Activated T-helper 2 cell treated with anti-CD3 and anti-CD28 coated beads, Interferon-gamma antibody, Interleukin-2, Interleukin-4, amounts not matched to agents 10 μg/mL and 5 μg/mL and 100 μg/mL, durations not matched to agents 14 hours and 24 hours and 36 hours (primary cell): ENCODE measurements around the gene C1orf159. TPM values are rescaled to one million over a fixed set of nuclear protein-coding genes. Genes with fewer than 3 reads are reported as not detected.

Experiments
- DNase-seq: peaks from one replicate; pipeline ENCODE4 v3.0.0; 2021; ENCODE audit warnings: low spot score
- H3K27ac Mint-ChIP-seq: one replicate; pipeline ENCODE4 v1.8.0; 2021; ENCODE audit warnings: mixed read lengths
- H3K27me3 Mint-ChIP-seq: one replicate; pipeline ENCODE4 v1.8.0; 2021; ENCODE audit warnings: low read depth, mixed read lengths
- H3K36me3 Mint-ChIP-seq: one replicate; pipeline ENCODE4 v1.8.0; 2021; ENCODE audit warnings: low read depth, mixed read lengths
- H3K4me1 Mint-ChIP-seq: one replicate; pipeline ENCODE4 v1.8.0; 2021; ENCODE audit warnings: low read depth, mixed read lengths
- H3K4me3 Mint-ChIP-seq: one replicate; pipeline ENCODE4 v1.8.0; 2021; ENCODE audit warnings: low read depth, mild to moderate bottlenecking, moderate library complexity, mixed read lengths
- H3K9me3 Mint-ChIP-seq: one replicate; pipeline ENCODE4 v1.8.0; 2021; ENCODE audit warnings: mixed read lengths
- intact Hi-C: fragments of 100-400 bp; cut with micrococcal nuclease; formaldehyde crosslinking; loops from one replicate; pipeline ENCODE4 v1.15.1; 2023
- total RNA-seq: library from RNA; stranded (reverse); gene quantifications from 2 replicates; pipeline ENCODE4 v1.2.3, GENCODE V29; 2022

C1orf159 gene
- 20.5 and 22.1 TPM in 2 replicates for total RNA-seq

DNA sequence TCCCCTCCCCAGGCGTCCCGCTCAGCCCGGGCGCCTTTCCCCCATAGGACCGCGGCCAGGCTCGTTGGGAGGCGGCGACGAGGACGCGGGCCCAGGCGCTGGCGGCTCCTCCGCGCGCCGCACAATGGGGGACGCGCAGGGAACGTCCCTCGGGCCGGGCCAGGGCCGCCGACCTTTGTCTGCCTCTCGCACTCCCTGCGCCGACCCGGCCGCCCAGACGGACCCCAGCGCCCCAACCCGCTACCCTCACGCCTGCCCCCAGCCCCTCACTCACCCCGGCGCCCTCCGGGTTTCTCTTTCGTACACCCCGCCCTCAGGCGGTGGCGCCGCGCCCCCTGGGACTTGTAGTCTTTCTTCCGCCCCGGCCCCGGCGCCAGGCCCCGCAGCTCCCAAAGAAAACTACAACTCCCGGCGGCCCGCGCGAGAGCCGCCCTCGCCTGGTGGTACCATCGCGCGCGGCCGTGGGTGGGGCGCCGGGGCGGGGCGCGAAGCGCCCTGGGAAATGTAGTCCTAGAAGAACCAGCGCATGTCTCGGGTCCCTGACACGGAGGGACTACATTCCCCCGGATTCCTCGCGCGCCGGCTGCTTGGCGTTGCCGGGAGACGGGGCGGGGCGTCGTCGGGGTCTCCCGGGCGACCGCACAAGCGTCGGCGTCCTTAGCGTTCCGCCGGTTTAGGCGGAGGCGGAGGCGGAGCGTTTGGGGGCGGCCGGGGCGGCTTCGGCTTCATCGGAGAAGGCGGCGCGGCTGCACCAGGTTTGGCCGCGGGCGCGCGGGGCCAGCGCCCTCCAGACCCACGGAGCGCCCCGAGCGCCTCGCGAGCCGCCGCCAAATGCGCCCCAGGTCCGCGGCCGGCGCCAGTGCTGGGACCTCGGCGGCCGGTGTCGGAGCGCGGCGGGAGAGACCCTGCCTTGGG, at the start of gene C1orf159:
C1orf159 (minus strand) TSS at position 304 of the 915 bp plus-strand sequence. CDS start 24,546 bp downstream, outside the sequence.
- Mint-ChIP-seq H3K27ac (peak within 1 kb of the TSS; percentile 78), H3K36me3 (peaks cover 30% of the 10 kb centered on the region)

DNA sequence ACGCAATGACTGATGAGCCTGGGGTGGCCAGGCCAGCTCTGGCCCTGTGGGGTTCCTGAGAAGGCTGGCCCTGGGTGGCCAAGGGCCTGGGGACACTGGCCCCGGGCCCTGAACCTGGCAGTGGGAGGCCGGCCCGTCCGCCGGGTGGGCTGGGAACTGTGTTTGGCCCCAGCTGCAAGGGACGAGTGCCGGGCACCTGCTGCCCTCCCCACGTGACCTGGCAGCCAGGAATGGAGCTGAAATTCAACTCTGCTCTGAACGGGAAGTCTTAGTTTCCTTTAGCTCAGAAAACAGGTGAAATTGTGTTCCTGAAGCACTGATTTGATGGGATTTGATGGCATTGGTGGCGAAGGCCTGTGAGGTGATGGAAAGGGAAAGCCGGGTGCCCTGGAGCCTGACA, 49.6 kb upstream of the C1orf159 start:
- DNase-seq: no peak
- peaks cover 2% of the 10 kb centered on the region for H3K4me1 Mint-ChIP-seq
- H3K4me3 Mint-ChIP-seq: no peak overlapping the region
- peaks cover 3% of the 10 kb centered on the region for H3K27me3 Mint-ChIP-seq
- no peak overlapping the region for H3K27ac Mint-ChIP-seq
- H3K9me3 Mint-ChIP-seq: no peaks in the 10 kb centered on the region
- intact Hi-C loops: no loop called here
- no peaks in the 10 kb centered on the region for H3K36me3 Mint-ChIP-seq

More for the DNA sequence above, at the start of gene C1orf159:
- Mint-ChIP-seq H3K27me3 (peaks cover 12% of the 10 kb centered on the region), H3K4me1 (peaks cover 8% of the 10 kb centered on the region), H3K9me3 (peaks cover 16% of the 10 kb centered on the region), H3K4me3 (peak within 1 kb of the TSS; percentile 82)
- peak; percentile 97 for DNase-seq
- intact Hi-C loops: loop anchor here (2.0 to 10.0 kb wide), 5 partner anchors 51 to 191 kb away; partner anchors contain the start of genes ACAP3, PUSL1 and UBE2J2

DNA sequence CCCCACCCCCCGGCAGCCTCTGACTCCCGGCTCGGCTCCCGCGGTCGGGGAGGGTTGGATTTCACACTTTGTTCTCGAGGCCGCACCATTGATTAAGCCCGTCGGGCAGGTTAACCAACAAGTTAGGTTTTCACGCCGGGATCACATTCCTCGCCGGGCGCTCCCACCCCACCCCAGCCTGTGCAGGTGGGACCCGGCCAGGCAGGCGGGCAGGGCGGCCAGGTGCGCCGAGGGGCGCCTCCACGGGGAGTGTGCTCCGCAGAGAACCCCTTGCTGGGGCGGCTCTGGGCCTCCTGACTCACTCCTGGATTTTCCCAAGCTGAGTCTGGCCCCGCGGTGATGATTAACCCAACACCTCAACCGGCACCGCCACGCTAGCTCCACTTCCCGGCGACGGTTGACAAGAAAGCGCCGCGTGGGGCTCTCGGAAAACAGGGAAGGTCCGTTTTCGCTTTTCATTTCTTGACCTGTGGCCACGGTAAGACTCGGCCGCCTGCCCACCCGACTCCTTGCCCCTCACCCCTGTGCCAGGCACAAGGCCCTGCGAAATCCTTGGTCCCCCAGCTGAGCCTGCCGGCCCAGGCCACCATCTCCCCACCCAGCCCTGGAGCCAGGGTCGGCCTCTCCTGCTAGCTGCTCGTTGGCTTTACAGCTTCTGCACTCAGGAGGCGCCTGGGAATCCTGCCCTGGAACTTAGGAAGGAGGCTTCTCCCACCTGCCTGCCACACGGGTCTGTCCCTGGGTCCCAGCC, 49.0 kb upstream of the C1orf159 start:
- Mint-ChIP-seq H3K27ac (no peak overlapping the region), H3K4me1 (no peaks in the 10 kb centered on the region), H3K27me3 (no peaks in the 10 kb centered on the region), H3K9me3 (no peaks in the 10 kb centered on the region), H3K4me3 (no peak overlapping the region), H3K36me3 (no peaks in the 10 kb centered on the region)
- DNase-seq: no peak
- intact Hi-C loops: no loop called here

DNA sequence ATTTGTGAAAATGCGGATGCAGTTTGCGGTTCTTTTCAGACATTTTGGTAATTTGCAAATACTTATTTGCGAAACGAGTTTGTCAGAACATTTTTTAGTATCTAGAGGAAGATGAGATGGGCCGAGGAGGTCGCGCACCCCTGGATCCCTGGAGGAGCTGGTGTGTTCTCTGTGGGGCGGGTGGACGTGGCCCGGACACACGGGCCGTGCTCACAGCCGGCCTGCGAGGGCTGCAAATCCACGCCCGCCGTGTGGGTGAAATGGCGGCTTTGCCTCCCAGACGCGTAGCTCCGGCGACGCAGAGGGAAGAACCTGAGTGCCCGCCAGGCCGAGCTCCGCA, 48.4 kb upstream of the C1orf159 start:
- no peak for DNase-seq
- H3K4me1 Mint-ChIP-seq: no peaks in the 10 kb centered on the region
- no peak overlapping the region for H3K27ac Mint-ChIP-seq
- no peak overlapping the region for H3K4me3 Mint-ChIP-seq
- H3K36me3 Mint-ChIP-seq: no peaks in the 10 kb centered on the region
- no peaks in the 10 kb centered on the region for H3K9me3 Mint-ChIP-seq
- no peaks in the 10 kb centered on the region for H3K27me3 Mint-ChIP-seq
- intact Hi-C loops: no loop called here

- no peak overlapping the region for H3K4me3 Mint-ChIP-seq
- H3K4me1 Mint-ChIP-seq: no peaks in the 10 kb centered on the region
- H3K9me3 Mint-ChIP-seq: no peaks in the 10 kb centered on the region
- no peak overlapping the region for H3K27ac Mint-ChIP-seq
- intact Hi-C loops: no loop called here
- no peaks in the 10 kb centered on the region for H3K27me3 Mint-ChIP-seq
- DNase-seq: no peak
- no peaks in the 10 kb centered on the region for H3K36me3 Mint-ChIP-seq
These were observed 47.7 kb upstream of the C1orf159 start for GRCh38 chr1:1163538-1164070.

DNA sequence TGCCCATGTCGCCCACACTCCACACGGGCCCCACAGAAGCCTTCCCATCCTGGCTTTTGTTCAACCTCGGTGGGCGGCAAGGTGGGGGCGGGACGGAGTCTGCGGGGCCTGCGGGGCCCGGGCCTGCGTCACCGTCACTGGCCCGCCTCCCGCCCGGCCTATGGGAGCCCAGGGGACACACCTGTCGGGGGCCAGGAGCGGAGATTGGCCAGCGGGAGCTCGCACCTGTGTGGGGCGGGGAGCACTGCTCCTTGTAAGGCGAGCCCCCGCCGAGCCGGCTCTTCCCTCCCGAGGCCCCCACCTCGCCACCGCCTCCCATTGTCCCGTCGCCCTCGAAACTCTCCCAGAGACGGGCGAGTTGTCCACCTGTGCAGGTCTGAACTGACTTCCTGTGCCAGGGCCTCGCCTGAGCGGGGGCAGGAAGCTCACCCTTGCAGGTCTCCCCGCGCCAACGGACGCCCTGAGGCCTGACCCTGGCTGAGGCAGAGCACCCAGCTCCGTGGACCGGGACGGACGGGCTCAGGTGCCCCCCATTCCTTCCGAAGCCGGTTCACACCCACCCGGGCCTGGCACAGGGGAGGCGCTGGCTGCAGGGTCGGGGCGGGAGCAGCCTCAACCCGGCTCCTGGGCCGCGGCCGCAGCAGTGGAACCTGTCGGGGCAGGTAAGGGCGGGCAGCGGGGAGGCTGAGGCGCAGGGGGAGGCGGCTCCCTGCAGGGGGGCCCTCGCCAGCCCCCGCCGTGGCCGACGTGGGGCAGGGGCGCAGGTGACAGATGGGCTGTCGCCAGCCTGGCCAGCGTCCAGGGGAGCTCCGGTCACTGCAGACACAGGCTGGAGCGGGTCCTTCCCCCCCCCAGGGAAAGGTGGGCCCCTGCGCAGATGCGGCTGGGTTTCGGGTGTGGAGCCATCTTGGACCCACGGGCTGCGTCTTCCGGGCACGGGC, 47.0 kb upstream of the C1orf159 start:
- Mint-ChIP-seq H3K4me3 (no peak overlapping the region), H3K27me3 (no peaks in the 10 kb centered on the region), H3K4me1 (no peaks in the 10 kb centered on the region), H3K9me3 (no peaks in the 10 kb centered on the region), H3K36me3 (no peaks in the 10 kb centered on the region), H3K27ac (no peak overlapping the region)
- intact Hi-C loops: no loop called here
- no peak for DNase-seq

DNA sequence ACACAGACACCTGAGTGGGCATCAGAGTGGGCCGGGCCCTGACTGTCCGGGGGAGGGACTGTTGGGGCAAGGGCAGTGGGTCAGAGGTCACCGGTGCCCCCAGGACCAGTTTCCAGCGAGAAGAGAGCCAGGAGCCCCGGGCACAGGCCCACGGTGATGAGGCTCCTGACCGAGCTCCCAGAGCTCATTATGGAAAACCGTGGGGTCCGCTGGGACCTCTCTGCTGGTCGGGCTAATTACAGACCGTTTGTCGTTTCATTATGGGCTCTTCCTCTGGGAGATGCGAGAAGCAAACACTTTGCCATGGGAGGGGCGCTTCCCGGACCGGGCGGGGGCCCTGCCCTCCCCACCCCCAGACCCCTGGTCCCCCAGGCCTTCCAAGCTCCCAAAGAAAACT, 45.8 kb upstream of the C1orf159 start:
- H3K27ac Mint-ChIP-seq: no peak overlapping the region
- H3K4me3 Mint-ChIP-seq: no peak overlapping the region
- intact Hi-C loops: no loop called here
- no peaks in the 10 kb centered on the region for H3K36me3 Mint-ChIP-seq
- DNase-seq: no peak
- no peaks in the 10 kb centered on the region for H3K9me3 Mint-ChIP-seq
- no peaks in the 10 kb centered on the region for H3K27me3 Mint-ChIP-seq
- H3K4me1 Mint-ChIP-seq: no peaks in the 10 kb centered on the region

GRCh38 chr1:1161078-1161682, 45.3 kb upstream of the C1orf159 start:
- no peaks in the 10 kb centered on the region for H3K27me3 Mint-ChIP-seq
- no peaks in the 10 kb centered on the region for H3K9me3 Mint-ChIP-seq
- no peak for DNase-seq
- no peaks in the 10 kb centered on the region for H3K36me3 Mint-ChIP-seq
- intact Hi-C loops: no loop called here
- no peak overlapping the region for H3K4me3 Mint-ChIP-seq
- no peak overlapping the region for H3K27ac Mint-ChIP-seq
- no peaks in the 10 kb centered on the region for H3K4me1 Mint-ChIP-seq

DNA sequence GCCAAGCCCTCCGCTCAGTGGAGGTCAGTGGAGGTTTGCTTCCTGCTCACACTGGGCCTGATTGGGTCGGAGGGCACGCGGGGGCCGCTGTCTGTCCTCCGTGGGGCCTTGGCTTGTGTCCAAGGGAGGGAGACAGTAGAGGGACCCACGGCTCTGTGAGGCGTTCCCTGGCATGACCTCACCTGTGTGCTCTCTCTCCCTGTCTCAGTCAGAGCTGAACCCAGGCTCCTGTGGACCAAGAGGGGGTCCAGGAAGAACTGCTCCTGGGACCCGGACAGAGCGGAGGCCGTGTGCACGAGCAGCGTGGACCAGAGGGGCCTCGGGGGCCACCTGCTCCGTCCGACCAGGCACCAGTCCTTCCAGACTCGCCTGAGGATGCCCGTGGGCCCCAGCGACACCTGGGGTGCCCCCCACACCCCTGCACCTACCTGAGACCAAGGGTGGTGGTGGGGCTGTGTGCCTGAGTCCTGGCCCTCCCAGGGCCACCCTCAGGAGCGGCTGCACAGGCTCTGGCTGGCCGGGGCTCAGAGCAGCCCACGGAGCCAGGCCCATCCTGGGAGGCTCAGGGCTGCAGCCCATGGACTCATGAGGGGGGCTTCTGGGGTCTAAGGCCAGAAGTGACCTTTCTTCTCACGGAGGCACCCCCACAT, 44.5 kb upstream of the C1orf159 start:
- intact Hi-C loops: no loop called here
- no peak for DNase-seq
- Mint-ChIP-seq H3K27me3 (peaks cover under 1% of the 10 kb centered on the region), H3K4me1 (no peaks in the 10 kb centered on the region), H3K36me3 (no peaks in the 10 kb centered on the region), H3K27ac (no peak overlapping the region), H3K9me3 (peaks cover under 1% of the 10 kb centered on the region), H3K4me3 (no peak overlapping the region)

DNA sequence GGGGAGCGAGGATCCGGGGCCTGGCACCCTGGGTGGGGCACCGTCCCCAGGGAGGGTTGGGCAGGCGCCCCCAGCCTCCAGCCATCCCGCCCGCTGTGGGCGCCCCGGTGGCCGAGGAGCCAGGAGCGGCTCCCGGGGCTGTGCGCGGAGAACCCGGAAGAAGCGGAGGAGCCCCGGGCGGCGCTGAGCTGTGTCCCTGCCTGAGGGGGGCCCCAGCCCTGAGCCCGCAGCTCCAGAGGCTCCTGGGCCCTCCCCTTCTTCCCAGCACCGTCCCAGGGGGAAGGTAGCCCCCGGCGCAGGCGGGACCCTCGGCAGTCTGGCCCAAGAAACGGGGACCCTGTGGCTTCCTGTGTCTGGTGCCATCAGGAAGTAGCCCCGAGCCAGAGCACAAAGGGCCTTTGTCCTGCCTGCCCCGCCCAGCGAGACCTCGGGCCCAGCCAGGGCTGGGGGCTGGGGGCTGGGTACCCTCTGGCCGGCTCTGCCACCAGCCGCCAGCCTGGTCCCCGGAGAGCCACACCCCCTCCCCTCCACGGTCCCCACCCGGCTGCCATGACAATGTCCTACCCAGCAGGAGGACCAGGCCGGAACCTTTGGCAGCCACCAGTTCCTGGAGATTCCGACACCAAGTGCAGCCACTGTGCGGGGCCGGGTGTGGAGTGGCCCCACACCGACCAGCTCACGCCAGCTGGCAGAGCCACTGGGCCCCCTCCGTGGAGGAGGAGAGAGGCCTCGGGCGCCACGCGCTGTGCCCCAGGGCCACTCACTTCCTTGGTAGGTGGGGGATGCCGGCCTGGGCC, 42.2 kb upstream of the C1orf159 start:
- H3K9me3 Mint-ChIP-seq: peaks cover 13% of the 10 kb centered on the region
- H3K4me1 Mint-ChIP-seq: no peaks in the 10 kb centered on the region
- peak overlapping the region; percentile 49 for H3K4me3 Mint-ChIP-seq
- peaks cover 3% of the 10 kb centered on the region for H3K27me3 Mint-ChIP-seq
- H3K36me3 Mint-ChIP-seq: peaks cover 3% of the 10 kb centered on the region
- intact Hi-C loops: no loop called here
- no peak overlapping the region for H3K27ac Mint-ChIP-seq
- no peak for DNase-seq

DNA sequence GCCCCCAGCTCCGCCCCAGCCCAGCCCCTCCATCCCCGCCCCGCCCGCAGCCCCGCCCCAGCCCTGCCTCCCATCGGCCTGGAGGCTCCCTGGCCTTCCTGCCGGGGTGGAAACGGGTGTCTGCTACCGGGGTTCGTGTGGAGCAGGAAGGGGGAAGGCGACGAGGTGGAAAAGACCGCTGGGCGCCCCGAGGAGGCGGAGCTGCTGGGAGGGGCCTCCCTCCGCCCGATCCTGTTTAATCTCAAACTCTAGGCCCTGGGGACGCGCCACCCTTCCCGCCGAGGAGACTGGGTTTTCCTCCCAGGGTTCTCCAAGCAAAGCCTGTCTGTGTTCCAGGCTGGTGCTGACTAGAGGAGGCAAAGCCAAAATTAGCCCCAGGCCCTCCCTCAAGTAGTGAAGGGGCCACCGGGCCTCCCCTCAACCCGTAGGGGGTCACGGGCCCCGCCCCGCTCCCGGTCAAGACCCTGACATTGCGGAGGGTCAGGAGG, 41.6 kb upstream of the C1orf159 start:
- peaks cover 19% of the 10 kb centered on the region for H3K9me3 Mint-ChIP-seq
- H3K4me3 Mint-ChIP-seq: peak overlapping the region; percentile 71
- peaks cover 3% of the 10 kb centered on the region for H3K27me3 Mint-ChIP-seq
- peaks cover 4% of the 10 kb centered on the region for H3K36me3 Mint-ChIP-seq
- intact Hi-C loops: no loop called here
- peak overlapping the region; percentile 46 for H3K27ac Mint-ChIP-seq
- DNase-seq: peak; percentile 57
- H3K4me1 Mint-ChIP-seq: no peaks in the 10 kb centered on the region
